Stimulated activated CD4-positive, alpha-beta T cell treated with anti-CD3 and anti-CD28 coated beads, TNF-alpha, amount 100 ng/mL, for 1 hour (primary cell): ENCODE data around the gene BUB1.
"Not testable (repeated sequence)": the region's sequence is repeated elsewhere in the genome, so short reads cannot be mapped to it uniquely, and the experiment has no call there.

ENCODE experiments used
- DNase-seq, 3 donors: peaks; one replicate each; pipeline ENCODE4 v3.0.0-alpha.2; 2020; ENCODE audit warnings: low read depth in 3 of 3, low spot score in 1 of 3

Gene BUB1

DNA sequence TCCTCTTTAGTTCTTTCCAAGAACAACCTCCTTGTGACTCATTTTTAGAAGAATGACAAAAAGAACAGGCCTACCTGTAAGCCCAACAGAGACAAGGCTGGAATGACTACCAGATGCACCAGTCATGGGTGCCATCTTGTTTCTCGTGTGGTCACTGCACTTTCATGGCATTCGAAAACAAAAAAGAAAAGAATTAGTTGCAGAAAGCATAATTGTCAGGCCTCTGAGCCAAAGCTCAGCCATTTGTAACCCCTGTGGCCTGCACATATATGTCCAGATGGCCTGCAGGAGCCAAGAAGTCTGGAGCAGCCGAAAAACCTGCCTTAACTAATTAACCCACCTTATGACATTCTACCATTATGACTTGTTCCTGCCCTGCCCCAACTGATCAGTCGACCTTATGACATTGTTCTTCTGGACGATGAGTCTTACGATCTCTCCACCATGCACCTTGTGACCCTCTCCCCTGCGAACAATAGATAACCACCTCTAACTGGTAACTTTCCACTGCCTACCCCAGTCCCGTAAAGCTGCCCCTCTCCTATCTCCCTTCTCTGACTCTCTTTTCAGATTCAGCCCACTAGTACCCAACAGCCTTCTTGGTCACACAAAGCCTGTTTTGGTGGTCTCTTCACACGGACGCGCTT lies 13.9 kb upstream of the BUB1 start:
- DNase-seq: no peak

- DNase-seq: no peak
These were observed 12.5 kb upstream of the BUB1 start for GRCh38 chr2:110690083-110690965.

GRCh38 chr2:110688594-110689091 lies 10.8 kb upstream of the BUB1 start:
- DNase-seq: no peak

- not testable (repeated sequence) for DNase-seq
These were observed 10.1 kb upstream of the BUB1 start for GRCh38 chr2:110687775-110688484.

- DNase-seq: no peak
These were observed 5.0 kb upstream of the BUB1 start for GRCh38 chr2:110682872-110683271.

DNA sequence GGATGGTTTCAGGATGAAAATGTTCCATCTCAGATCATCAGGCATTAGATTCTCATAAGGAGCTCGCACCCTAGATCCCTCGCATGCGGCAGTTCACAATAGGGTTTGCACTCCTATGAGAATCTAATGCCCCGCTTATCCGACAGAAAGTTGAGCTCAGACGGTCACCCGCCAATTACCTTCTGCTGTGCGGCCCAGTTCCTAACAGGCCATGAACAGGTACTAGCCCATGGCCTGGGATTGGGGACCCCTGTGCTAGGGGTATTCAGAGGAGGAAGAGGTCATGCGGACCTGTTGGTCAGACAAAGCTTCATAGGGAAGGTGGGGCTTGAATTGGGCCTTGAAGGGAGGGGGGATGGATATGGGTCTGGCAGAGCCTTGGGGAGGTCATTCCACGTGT lies 4.4 kb upstream of the BUB1 start:
- no peak for DNase-seq

GRCh38 chr2:110680709-110681108 lies 2.8 kb upstream of the BUB1 start:
- no peak for DNase-seq

GRCh38 chr2:110679865-110680264 lies 2.0 kb upstream of the BUB1 start:
- no peak for DNase-seq

DNA sequence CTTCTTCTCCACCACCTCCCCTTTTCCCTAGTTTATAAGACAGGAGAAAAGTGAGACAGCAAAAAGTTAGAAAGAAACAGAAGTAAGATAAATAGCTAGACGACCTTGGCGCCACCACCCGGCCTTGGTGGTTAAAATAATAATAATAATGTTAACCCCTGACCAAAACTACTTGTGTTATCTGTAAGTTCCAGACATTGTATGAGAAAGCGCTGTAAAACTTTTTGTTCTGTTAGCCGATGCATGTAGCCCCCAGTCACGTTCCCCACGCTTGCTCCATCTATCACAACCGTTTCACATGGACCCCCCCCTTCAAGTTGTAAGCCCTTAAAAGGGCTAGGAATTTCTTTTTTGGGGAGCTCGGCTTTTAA lies 1.5 kb upstream of the BUB1 start:
- no peak for DNase-seq

DNA sequence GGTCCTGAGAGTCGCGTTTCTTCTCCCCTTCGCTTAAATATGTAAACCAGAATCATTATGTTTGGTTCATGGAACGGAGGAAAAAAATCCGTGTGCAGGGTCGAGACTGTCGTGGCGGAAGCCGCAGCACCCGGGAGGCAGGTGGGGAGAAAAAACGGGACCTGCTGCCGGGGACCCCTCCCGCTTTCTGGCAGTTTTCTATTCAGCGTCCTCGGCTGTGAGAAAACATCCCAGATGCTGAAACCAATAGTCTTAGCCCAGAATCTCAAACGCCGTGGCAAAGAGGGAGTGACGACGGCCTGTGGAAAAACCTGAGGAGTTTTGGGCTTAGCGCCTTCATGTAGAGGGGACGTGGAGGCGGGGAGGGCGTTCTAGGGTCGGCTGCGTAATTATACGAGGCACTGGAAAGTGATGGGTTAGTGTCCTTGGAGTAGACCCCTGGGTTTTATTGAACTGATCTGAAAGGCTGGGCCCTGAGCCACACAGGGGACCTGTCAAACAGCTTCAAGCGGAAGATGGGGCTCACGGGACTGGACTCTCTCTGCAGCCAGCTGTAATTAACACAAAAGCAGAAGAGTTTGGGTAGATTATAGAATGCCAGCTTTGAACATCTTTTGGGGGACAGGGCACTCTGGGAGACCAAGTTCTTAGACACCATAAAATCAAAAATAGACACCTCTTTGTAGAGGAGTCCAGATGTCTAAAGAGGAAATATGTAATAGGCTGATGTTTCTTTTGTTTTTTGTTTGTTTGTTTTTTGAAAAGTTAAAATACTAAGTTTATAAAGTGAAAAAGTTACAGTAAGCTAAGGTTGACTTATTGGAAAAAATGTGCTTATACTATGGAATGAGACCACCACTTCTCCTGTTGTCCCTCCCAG lies 834 bp upstream of the BUB1 start:
- DNase-seq: no peak

DNA sequence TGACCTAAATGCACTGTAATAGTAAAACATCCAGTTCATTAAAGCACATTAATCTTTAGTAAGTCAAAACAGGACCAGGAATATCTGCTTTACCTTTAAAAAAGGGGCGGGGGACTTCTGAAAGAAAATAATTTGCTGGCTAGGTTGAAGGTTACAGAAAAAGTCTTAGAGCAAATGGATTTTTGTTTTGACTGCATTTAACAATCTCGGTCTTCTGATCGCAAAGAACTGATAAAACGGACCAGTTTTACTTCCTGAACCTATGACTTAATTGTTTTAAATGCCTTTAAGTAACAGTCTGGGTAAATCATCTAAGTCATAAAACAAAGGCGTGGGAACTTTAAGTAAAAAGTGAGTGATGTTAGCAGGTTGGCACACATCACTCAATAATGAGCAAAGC lies 783 bp downstream of the BUB1 start:
- DNase-seq: no peak

DNA sequence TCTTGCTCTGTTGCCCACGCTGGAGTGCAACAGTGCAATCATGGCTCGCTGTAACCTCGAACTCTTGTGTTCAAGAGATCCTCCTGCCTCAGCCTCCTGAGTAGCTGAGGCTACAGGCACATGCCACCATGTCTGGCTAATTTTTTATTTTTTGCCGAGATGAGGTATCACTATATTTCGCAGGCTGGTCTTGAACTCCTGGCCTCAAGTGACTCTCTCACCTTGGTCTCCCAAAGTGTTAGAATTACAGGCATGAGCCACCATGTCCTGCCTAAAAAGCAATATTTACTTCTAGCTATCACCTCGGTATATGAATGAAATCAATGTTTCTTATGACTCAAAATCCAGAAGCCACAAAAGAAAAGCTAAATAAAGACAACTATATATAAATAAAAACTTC lies 2.2 kb downstream of the BUB1 start:
- no peak for DNase-seq

- no peak for DNase-seq
These were observed 3.0 kb downstream of the BUB1 start for GRCh38 chr2:110674620-110675555.

- DNase-seq: no peak
These were observed 4.7 kb downstream of the BUB1 start for GRCh38 chr2:110673201-110673600.

- DNase-seq: no peak
These were observed 7.0 kb downstream of the BUB1 start for GRCh38 chr2:110670826-110671225.

DNA sequence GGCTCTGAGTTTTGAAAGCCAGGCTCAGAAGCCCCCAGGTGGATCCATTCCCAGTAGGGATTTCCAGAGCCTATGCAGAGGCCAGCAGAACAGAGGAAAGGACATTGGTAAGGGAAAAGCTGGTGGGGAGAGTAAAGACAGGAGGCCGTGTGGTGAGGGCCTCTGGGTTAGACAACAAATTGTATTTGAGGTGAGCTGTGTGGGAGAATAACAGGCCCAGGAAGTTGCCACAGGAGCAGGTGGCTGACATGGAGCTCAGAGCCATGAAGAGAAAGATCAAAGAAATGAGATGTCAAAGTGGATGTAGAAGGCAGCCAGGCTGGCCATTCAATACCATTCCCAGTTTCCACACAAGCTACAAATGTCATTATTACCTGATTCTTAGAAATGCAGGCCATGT lies 8.8 kb downstream of the BUB1 start:
- no peak for DNase-seq

DNA sequence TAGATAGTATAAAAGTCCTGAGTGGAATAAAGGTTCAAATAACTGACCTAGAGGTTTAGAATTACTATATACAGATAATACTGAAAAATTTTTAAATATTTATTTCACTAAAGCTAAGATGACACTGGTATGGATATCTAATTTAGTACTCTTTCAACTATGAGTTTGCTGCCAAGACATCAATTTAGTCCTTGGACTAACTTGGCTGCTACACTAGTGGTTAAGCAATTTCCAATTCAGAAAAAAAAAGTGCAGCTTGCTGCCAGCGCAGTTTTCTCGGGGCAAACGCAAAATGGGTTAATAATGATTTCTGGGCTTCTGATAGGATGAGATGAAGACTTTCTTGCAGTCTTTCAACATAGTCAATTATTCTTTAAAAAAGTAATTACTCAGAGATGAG lies 10.8 kb downstream of the BUB1 start:
- no peak for DNase-seq

- no peak for DNase-seq
These were observed 13.7 kb downstream of the BUB1 start for GRCh38 chr2:110664135-110664534.

- no peak for DNase-seq
These were observed 15.3 kb downstream of the BUB1 start for GRCh38 chr2:110662560-110662959.

DNA sequence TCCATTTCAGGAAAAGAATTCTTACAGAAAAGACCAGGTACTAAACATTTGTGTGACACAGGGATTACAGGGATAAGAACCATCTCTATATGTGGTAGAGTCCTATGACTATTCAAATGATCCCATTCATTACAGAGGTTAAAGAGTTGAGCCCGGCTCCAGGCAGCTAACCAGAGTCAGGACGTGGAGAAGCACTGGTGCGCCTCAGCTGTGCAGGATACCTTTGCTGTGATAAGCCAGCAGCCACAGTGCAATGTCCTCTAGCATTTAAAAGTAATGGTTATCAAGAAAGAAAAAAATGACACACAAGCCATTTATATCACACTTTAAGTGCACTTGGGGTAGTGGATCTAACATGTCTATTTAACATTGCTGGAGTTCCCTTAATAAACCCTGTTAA lies 17.3 kb downstream of the BUB1 start:
- no peak for DNase-seq
